COLO829 (cell line): ENCODE data around the gene ZNF423.

ENCODE experiments used
- DNase-seq: peaks from one replicate; pipeline ENCODE4 v3.0.0; 2012; ENCODE audit warnings: low spot score

Gene ZNF423

GRCh38 chr16:49529411-49530045 is 326.4 kb downstream of the ZNF423 start:
- DNase-seq = no peak

DNA sequence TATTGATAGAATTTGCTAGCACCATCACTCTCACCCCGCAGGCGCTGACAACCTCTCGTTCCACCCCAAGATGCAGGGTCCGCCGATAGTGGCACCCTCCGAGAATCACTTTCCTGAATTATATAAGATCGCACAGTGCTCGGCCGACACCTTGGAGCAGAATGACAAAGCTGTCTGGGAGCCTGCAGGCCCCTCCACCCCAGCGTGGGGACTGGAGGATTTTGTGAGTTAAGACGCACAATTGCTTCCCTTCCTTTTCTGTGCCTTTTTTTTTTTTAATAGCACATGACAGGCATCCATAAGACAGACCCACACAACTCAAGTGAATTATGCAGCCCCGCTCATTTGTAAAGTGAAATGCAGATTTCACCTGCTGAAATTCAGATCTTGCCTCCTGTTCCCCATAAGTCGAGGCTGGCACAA is 327.0 kb downstream of the ZNF423 start:
- DNase-seq = no peak

DNA sequence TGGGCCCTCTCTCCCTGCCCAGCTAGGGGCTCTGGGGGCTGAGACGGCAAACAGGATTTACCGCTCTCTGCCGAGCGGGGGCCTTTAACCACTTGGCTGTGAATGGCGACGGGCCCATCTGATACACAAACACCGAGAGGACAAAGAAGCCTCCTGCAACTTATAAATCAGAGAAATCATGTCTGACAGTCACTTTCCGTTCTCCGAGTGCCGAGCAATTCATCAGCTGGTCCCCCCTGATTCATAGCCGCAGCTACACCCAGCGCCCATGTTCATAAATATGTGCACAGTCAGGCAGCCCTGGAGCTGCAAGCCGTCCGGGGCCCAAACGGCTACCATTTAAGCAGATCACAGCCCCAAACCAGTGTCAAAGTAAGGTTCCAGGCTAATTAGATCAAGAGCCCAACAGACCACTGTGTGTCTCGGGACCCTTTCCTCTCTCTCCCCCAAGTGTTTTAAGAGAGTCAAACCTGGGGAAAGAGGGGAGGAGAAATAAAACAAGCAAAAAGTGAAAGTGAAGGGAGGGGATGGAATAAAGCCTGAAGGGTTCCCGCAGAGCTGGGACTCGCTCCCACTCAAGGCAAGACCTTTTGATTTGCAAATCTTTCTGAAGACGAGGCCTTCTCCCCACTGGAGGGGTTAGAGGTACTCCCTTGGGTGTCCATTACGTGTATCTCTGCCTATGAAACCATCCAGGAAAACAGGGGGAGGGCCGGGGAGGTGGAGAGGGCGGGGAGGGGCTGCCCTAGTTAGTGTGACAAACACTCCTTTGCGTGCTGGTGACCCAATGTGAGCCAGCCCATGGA is 327.6 kb downstream of the ZNF423 start:
- no peak for DNase-seq

DNA sequence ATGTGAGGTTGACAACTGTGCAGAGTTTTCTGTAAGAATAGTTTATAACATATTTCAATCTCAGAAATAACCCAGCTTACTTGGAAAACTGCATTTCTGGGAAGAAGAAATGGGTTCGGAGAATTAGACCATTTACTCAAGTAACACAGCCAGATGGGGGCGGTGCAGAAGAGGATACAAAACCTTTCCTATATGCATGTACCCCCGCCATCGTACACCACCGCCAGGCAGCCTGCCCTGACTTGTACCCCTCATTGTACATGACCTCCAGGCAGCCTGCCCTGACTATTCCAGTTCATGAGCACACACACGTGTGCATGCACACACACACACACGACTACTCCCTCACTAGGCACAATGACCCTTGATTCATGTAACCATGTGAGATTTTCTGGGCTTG is 328.3 kb downstream of the ZNF423 start:
- DNase-seq = no peak

GRCh38 chr16:49526860-49527365 is 329.0 kb downstream of the ZNF423 start:
- no peak for DNase-seq

- no peak for DNase-seq
Measured at GRCh38 chr16:49524947-49525315, 331.0 kb downstream of the ZNF423 start.

- DNase-seq = no peak
Measured at GRCh38 chr16:49524216-49524946, 331.5 kb downstream of the ZNF423 start.

DNA sequence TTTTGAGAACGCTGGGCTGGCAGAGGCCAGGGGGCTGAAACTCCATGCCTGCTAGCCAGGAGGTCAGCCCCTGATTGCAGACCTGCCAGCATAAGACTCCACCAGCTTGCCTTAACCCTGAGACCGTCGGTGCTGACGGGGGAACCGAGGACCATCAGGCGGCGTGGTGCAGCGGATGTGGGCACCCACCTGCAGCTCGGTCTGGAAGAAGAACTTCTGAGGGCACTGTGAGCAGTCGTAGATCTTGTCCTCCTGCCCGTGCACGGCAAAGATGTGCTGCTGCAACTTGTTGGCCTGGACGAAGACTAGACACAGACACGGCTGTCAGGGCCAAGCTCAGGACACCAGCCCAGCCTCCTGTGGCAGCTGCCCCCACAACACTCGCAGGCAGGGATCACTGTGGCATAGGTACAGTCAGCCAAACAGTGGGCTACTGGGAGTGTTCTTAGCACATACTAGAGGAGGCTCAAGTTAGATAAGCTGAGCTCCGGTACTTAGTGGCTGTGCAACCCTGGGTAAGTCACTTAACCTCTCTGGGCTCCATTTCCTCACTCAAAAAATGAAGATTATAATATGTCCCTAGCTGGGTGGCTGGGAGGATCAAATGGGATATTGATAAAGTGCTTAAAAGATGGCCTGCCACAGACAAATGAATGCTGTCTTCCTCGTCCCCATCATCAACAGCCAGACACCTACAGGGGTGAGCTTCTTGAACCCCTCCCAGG is 332.3 kb downstream of the ZNF423 start:
- no peak for DNase-seq

GRCh38 chr16:49521734-49522325 is 334.1 kb downstream of the ZNF423 start:
- DNase-seq = no peak

- DNase-seq = no peak
Measured at GRCh38 chr16:49520492-49521038, 335.3 kb downstream of the ZNF423 start.

DNA sequence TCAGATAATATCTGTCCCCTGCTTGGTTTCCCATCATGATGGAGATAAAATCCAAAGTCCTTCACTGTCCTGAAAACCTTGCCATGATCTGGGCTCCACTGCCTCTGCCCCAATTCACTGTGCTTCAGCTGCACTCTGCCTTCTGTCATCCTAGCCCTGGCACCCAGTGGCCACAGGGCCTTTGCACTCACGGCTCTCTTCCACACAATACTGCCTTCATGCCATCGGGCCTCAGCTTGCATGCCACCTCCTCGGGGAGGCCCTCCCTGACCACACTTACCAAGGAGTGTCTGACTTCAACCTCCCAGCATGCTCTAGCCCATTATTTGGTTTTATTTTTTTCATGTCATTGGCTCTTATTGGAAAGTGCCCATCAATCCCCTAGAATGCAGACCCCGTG is 336.2 kb downstream of the ZNF423 start:
- DNase-seq = no peak

GRCh38 chr16:49519008-49519656 is 336.8 kb downstream of the ZNF423 start:
- DNase-seq = no peak

DNA sequence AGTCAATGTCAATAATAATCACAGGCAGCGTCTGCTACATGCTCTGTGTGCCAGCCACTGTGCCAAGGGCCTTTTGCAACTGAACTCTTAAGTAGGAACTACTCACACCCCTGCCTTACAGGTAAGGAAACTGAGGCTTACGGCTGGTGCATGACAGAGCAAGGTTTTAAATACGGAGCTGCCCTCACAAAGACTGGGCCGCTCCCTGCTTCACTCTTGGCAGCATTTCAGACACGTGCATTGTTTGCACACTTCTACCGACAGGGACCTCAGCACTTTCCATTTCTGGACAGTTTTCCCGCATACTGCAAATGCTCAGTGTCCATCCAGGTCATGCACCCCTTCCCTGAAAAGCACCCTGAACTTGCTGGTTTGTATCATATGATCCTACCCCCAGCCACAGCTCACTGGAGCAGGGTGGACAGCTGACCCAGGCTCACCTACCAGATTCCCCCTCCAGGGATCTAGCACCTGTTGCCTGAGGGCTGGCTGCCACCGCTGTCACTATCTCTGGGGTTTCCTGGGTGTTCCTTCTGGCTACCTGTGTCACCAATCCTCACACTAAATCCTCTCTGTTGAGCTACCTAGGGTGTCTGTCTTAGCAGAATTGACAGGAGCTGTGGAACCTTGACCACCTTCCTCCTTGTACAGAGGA is 339.4 kb downstream of the ZNF423 start:
- DNase-seq = no peak

- DNase-seq = no peak
Measured at GRCh38 chr16:49515861-49516260, 340.1 kb downstream of the ZNF423 start.

DNA sequence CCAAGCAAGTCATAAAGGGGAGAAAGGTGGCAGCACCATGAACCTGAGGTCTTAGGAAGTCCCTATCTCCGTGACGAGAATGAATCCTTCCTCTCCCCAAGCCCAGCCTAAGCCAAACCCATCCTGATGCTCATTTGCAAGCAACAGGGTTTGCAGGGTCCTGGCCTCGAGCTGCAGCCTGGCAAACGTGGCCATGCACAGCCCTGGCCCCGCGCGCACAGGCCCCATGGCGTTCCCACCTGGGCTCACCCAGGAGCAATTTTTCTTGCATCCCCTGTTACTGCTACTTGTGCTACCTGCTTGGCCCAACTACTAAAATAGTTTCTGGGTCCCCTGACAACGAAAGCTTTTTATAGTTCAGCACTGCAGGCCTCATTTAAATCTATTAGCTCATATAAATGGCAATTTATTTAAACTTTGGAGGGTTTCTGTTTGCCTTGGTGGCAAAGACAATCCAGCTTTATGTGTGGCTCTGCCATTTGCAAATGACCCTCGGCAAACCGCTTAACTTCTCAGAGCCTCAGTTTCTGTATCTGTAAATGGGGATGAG is 340.8 kb downstream of the ZNF423 start:
- DNase-seq = no peak

- no peak for DNase-seq
Measured at GRCh38 chr16:49514073-49514980, 341.6 kb downstream of the ZNF423 start.

DNA sequence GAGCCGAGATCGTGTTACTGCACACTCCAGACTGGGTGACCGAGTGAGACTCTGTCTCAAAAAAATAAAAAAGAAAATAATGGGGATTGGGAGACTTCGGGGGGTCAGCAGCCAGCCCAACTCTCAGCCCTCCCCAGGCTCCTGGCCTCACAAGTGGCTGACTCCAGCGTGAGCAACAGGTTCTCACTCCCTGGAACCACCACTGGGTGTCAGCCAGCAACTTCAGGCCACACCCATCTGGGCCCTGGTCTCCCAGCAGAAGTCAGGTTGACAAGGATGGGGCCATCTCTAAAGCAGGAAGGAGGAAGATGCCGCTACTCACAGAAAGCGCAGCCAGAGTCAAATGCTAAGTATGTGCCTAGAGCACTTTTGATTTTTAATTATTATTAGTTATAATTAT is 342.9 kb downstream of the ZNF423 start:
- DNase-seq = no peak

DNA sequence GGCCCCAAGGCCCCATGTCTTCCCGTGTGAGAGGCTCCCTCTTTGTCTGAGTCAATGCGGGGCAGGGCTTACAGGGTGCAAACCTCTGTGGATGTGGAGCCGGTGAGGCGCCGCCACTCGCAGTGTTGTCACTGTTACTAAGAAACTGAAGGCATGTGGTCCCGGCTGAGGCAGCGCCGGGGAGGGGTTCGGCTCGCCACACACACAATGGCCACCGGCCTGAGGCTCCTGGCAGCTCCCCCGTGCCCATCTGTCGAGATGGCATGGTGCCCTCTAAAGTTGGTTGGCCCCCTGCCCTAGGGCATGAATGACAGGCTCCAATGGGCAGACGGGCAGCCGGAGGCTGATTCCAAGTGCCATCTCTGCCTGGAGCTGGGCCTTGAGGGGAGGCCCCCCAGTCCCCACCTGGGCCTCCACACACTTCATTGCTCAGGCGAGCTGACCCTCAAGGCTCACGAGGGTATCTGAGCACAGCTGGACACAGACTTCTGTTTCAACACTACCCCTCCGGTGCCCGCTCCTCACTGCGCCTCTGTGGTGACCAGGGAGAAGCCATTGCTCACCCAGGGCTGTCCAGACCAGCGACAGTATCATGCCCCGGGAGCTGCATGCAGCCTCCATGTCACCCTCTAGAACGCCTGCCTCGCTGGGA is 345.1 kb downstream of the ZNF423 start:
- no peak for DNase-seq

- no peak for DNase-seq
Measured at GRCh38 chr16:49510141-49510540, 345.8 kb downstream of the ZNF423 start.
